Liver (tissue), 9 donors: ENCODE data around the gene TERB1. TPM values are rescaled to one million over a fixed set of nuclear protein-coding genes. Genes with fewer than 3 reads are reported as not detected.

ENCODE experiments used
- DNase-seq: peaks from one replicate; pipeline ENCODE4 v3.0.0-alpha.2; 2017; ENCODE audit warnings: low spot score
- H3K27ac ChIP-seq, 2 donors: one replicate each; pipeline ENCODE4 v1.7.0; 2013; ENCODE audit warnings: inconsistent platforms in 2 of 2, low read length in 2 of 2, control low read depth in 1 of 2, low read depth in 1 of 2, mild to moderate bottlenecking in 1 of 2
- H3K27me3 ChIP-seq, 4 donors: one replicate each; pipeline versions ENCODE4 v1.6.1 to v1.7.0; 2013; ENCODE audit warnings: low read length in 3 of 4, inconsistent platforms in 1 of 4, mild to moderate bottlenecking in 1 of 4, moderate library complexity in 1 of 4; ENCODE audit not compliant: control insufficient read depth in 4 of 4, insufficient read depth in 4 of 4
- H3K36me3 ChIP-seq, 4 donors: one replicate each; pipeline versions ENCODE4 v1.6.1 to v1.7.0; 2013; ENCODE audit warnings: low read length in 3 of 4, mild to moderate bottlenecking in 3 of 4, low read depth in 1 of 4, moderate library complexity in 1 of 4; ENCODE audit not compliant: control insufficient read depth in 4 of 4, insufficient read depth in 3 of 4
- H3K4me1 ChIP-seq, 4 donors: one replicate each; pipeline versions ENCODE4 v1.6.1 to v1.7.0; 2013; ENCODE audit warnings: low read length in 3 of 4, mild to moderate bottlenecking in 3 of 4, moderate library complexity in 1 of 4; ENCODE audit not compliant: control insufficient read depth in 4 of 4, insufficient read depth in 4 of 4
- H3K4me3 ChIP-seq, 3 donors: one replicate each; pipeline versions ENCODE4 v1.6.1 to v1.7.0; 2013; ENCODE audit warnings: low read length in 3 of 3, control low read depth in 1 of 3, low read depth in 1 of 3, mild to moderate bottlenecking in 1 of 3
- H3K9ac ChIP-seq, 2 donors: one replicate each; pipeline ENCODE4 v1.7.0; 2013; ENCODE audit warnings: low read length in 2 of 2, mild to moderate bottlenecking in 2 of 2, moderate library complexity in 2 of 2, control low read depth in 1 of 2, low read depth in 1 of 2
- H3K9me3 ChIP-seq, 4 donors: one replicate each; pipeline versions ENCODE4 v1.6.1 to v1.7.0; 2013; ENCODE audit warnings: low read length in 3 of 4; ENCODE audit not compliant: control insufficient read depth in 4 of 4
- ATF3 ChIP-seq: IDR thresholded peaks from 2 replicates; pipeline ENCODE4 v1.6.1; 2016; ENCODE audit warnings: antibody characterized with exemption
- CTCF ChIP-seq: fragments of 150-350 bp; IDR thresholded peaks from 2 replicates; pipeline ENCODE4 v1.5.1; 2017; ENCODE audit warnings: improper control_type of control experiment, low read depth, low read length; ENCODE audit not compliant: missing input control
- GABPA ChIP-seq, 2 donors: IDR thresholded peaks in 1 of 2; conservative IDR thresholded peaks in 1 of 2; 2 replicates each; pipeline ENCODE4 v1.6.1; 2016; ENCODE audit warnings: antibody characterized with exemption in 2 of 2, mild to moderate bottlenecking in 1 of 2, moderate library complexity in 1 of 2
- HNF4A ChIP-seq, 2 donors: conservative IDR thresholded peaks; 2 replicates each; pipeline ENCODE4 v1.6.1; 2016; ENCODE audit warnings: antibody characterized with exemption in 2 of 2, mild to moderate bottlenecking in 2 of 2
- HNF4G ChIP-seq: IDR thresholded peaks from 2 replicates; pipeline ENCODE4 v1.6.1; 2016; ENCODE audit warnings: antibody characterized with exemption
- MAX ChIP-seq: IDR thresholded peaks from 2 replicates; pipeline ENCODE4 v1.6.1; 2016; ENCODE audit warnings: antibody characterized with exemption
- NR2F2 ChIP-seq: IDR thresholded peaks from 2 replicates; pipeline ENCODE4 v1.6.1; 2016; ENCODE audit warnings: antibody characterized with exemption
- RAD21 ChIP-seq, 2 donors: IDR thresholded peaks; 2 replicates each; pipeline ENCODE4 v1.6.1; 2016; ENCODE audit warnings: antibody characterized with exemption in 2 of 2, mild to moderate bottlenecking in 2 of 2
- SP1 ChIP-seq: IDR thresholded peaks from 2 replicates; pipeline ENCODE4 v1.6.1; 2018; ENCODE audit warnings: antibody characterized with exemption, mild to moderate bottlenecking
- ZBTB33 ChIP-seq: IDR thresholded peaks from 2 replicates; pipeline ENCODE4 v1.6.1; 2016; ENCODE audit warnings: antibody characterized with exemption
- WGBS: extraction: QIAGEN DNeasy Blood & Tissue Kit; methylation state at CpG from one replicate; pipeline ENCODE4 v1.1.7; 2013; 5-methylcytosine and 5-hydroxymethylcytosine counted together
- polyA plus RNA-seq, 2 donors: library from polyadenylated mRNA; stranded (reverse) in 1 of 2; unstranded in 1 of 2; fragments of 200-250 nt in 1 of 2; fragments of >200 nt in 1 of 2; fragmentation: Nextera tagmentation in 1 of 2; extraction: Ambion mirVana in 1 of 2; gene quantifications; one replicate each; pipeline versions ENCODE4 v1.2.1 to v1.2.3, GENCODE V29; 2013 to 2015
- total RNA-seq, 2 donors: library from RNA; depleted of rRNA; stranded (reverse); fragments of >200 nt; gene quantifications; one replicate each; pipeline ENCODE4 v1.2.3, GENCODE V29; 2014
- donor health status: healthy.
- donor health status: healthy.
- donor health status: healthy.
- donor health status: healthy.
- donor health status: healthy.

Gene TERB1
- total and polyA plus RNA-seq, 4 donors, result 0.08 to 0.17 TPM; not detected in 2

- Histone ChIP-seq H3K9ac (no peak overlapping the region), H3K4me3 (no peak overlapping the region), H3K36me3 (peaks cover 0 to 5% (median 1%) of the 10 kb centered on the region in 4 donors), H3K4me1 (no peaks in the 10 kb centered on the region), H3K27me3 (no peaks in the 10 kb centered on the region), H3K27ac (no peak overlapping the region), H3K9me3 (no peaks in the 10 kb centered on the region)
- TF ChIP-seq CTCF, result peak; percentile 40
- peak; percentile 23 to 78 for TF ChIP-seq RAD21 (IDR thresholded peaks at IDR 0.05)
- TF ChIP-seq MAX, result no peak
- TF ChIP-seq ZBTB33, result no peak
- TF ChIP-seq HNF4G, result no peak
- no peak for TF ChIP-seq SP1
- TF ChIP-seq GABPA (IDR thresholded peaks at IDR 0.05 in 1 of 2, conservative IDR thresholded peaks at IDR 0.05 in 1 of 2), result no peak
- DNase-seq, result no peak
- WGBS, result 66% methylated on average over 12 of the region's 12 CpGs
Observed at GRCh38 chr16:66717112-66717675, 84.2 kb downstream of the TERB1 start.

GRCh38 chr16:66714654-66715307 is 86.6 kb downstream of the TERB1 start:
- no peak for DNase-seq
- peaks cover 0 to 2% (median 1%) of the 10 kb centered on the region in 4 donors for H3K36me3 ChIP-seq
- H3K4me3 ChIP-seq, result no peak overlapping the region
- H3K4me1 ChIP-seq, result no peaks in the 10 kb centered on the region
- 71% methylated on average over 6 of the region's 6 CpGs for whole genome bisulfite sequencing
- TF ChIP-seq HNF4A (conservative IDR thresholded peaks at IDR 0.05) (peak; percentile 41 to 67), ATF3 (no peak)
- no peaks in the 10 kb centered on the region for H3K9me3 ChIP-seq
- H3K9ac ChIP-seq, result no peak overlapping the region
- H3K27me3 ChIP-seq, result no peaks in the 10 kb centered on the region
- H3K27ac ChIP-seq, result no peak overlapping the region

- TF ChIP-seq ZBTB33 (no peak), NR2F2 (no peak)
- Histone ChIP-seq H3K4me3 (no peak overlapping the region), H3K9me3 (no peaks in the 10 kb centered on the region), H3K4me1 (no peaks in the 10 kb centered on the region), H3K27ac (no peak overlapping the region), H3K27me3 (no peaks in the 10 kb centered on the region), H3K36me3 (peaks cover 0 to 2% (median 1%) of the 10 kb centered on the region in 4 donors), H3K9ac (no peak overlapping the region)
- no peak for DNase-seq
- 89% methylated on average over 6 of the region's 6 CpGs for WGBS
Observed at GRCh38 chr16:66714062-66714461, 87.3 kb downstream of the TERB1 start.
